Measurements from ENCODE around the gene SPTBN1.

- TF ChIP-seq EZH2phosphoT487 (IDR thresholded peaks at IDR 0.05; ENCODE audit: insufficient read depth, low read depth) (no peak), EZH2 (IDR thresholded peaks at IDR 0.05; ENCODE audit: insufficient read depth, poor library complexity, severe bottlenecking) (no peak)
Observed at GRCh38 chr2:54570321-54570855, 114.3 kb downstream of the SPTBN1 start.

Measured in GM23248 (cell line).